Activated gamma-delta T cell (primary cell): ENCODE data around the gene RAB3GAP2.
"Not testable (repeated sequence)": the region's sequence is repeated elsewhere in the genome, so short reads cannot be mapped to it uniquely, and the experiment has no call there.

Source experiments
- DNase-seq: peaks from one replicate; lab custom pipeline; 2025; lab: John Stamatoyannopoulos, UW

RAB3GAP2 gene

DNA sequence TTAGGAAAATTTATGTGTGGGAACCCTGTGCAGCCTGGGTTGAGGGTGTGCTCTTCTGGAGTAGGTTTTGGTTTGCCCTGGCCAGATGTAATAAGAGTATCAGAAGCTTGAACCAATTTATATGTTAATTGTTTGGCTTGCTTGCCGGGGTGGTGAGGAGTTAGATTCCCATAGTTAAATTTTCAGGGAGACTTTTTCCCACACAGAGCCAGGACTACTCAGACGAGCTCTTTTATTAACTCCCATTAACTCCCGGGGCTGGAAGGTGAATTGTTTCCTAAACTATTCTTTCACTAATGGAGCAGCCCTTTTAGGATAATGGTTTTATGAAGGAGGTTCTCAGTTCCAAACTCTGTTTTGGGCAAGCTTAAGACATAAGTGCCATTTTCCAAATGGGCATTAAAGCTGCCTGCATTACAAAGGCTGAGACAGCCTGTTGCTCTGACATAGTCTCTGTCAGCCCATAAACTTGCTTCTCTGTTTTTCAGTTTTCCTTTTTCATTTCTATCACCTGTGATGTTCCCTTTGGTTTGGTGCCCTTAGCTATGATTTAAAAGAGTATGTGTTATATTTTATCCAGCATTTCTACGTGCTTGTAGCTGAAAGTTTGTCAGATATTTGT lies 18.0 kb upstream of the RAB3GAP2 start:
- no peak for DNase-seq

DNA sequence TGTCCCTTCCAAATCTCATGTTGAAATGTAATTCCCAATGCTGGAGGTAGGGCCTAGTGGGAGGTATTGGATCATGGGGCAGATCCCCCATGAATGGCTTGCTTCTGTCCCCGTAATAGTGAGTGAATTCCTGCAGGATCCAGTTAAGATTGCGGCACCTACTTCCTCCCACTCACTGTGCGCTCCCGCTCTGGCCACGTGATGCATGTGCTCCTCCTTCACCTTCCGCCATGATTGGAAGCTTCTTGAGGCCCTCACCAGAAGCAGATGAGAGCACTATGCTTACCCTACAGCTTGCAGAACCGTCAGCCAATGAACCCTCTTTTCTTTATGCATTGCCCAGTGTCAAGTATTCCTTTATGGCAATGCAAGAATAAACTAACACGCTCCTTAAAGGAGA lies 14.9 kb upstream of the RAB3GAP2 start:
- DNase-seq = no peak

- no peak for DNase-seq
Measured at GRCh38 chr1:220283625-220284024, 11.4 kb upstream of the RAB3GAP2 start.

DNA sequence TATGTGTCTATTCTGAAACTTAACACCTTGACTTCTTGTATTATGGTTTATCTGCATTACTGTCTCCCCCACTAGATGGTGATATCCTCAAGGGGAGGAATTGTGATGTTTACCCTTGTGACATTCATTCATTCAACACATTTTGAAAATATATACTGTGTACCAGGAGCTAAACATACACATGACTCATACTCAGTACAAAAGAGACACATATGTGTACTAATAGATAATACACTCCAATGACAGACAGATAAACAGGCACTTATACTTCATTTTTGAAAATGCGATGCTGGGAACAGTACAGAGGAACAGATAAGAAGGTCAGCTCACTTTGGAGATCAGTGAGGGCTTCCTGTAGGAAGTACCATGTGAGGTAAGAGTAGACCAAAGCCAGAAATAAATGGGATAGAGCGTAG lies 8.9 kb upstream of the RAB3GAP2 start:
- DNase-seq = no peak

DNA sequence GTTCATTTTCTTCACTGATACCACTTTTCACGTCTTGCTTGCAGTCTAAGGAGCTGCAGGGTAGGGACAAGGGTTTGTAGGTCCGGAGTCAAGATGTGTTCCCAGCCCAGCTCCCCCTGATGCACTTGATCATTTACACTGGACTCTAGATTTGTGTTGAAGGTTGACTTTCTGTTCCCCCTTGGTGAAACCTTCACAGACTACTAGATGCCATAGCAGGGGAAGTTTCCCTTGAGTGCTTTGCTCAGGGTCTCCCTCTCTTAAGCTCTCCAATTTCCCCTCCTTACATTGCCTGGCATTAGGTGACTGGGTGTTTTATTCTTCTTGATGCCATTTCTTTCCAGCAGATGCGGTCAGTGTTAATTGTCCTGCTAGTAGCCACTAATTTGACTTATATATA lies 8.0 kb upstream of the RAB3GAP2 start:
- DNase-seq = no peak

DNA sequence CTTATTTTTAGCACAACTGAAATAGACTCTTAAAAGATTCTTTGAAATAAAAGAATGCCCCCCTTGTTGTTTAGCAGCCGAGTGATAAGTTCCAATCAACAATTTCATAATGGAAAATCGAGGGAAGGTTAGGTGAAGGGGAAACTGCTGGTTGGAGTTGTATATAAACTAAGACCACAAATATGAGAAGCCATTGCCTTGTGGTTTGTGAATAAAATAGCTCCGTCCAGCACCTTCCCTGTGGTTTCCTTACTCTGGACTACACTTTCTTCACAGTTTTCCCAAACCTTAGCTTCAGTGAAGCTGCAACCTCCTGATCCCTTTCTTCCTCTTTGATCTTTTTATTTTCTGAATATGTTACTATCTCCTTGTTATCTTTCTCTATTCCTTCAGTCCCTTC lies 6.7 kb upstream of the RAB3GAP2 start:
- no peak for DNase-seq

DNA sequence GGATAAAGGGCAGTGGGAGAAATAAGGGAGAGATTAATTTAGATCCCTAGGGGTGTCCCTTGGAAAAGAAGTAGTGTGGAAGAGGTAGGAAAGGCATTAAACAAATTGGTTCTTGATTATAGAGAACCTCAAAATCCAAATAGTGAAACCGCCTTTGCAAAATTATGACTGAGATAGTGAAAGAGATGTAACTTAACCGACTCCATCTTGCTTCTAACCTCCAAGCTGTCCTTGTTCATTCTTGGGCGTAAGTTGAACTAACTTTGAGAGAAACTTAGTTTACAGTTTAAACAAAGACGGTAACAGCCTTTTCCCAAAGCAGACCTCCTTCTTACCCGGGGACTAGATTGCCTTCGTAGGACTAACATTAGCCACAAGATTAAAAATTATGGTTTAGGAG lies 3.2 kb upstream of the RAB3GAP2 start:
- no peak for DNase-seq

- DNase-seq = no peak
Measured at GRCh38 chr1:220274251-220274855, 2.1 kb upstream of the RAB3GAP2 start.

DNA sequence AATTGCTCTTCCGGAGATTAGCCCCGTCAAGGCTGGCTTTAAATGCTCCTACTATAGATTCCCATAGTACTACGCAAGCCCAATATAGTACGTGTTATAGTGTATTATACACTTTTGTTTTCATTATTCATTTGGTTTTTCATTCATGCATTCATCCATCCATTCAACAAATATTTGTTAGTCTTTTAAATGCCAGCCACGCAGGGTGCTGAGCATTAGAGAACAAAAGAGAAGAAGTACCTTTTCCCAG lies 513 bp upstream of the RAB3GAP2 start:
- no peak for DNase-seq

DNA sequence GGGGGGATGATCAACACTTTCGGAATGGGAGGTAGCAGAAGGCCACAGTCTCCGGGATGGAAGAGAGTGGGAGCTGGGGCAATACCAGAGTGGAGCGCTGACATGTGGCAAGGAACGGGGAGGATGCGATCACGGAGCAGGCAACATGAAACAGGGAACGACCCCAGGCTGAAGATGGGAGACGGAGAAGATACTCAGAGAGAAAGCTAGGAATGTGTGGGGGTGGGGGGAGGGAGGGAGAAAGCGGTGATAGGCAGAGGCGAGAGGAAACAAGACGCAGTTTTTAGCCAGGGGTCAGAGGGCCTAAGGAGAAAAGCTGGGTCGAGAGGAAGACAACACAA lies 577 bp downstream of the RAB3GAP2 start:
- DNase-seq = no peak

- DNase-seq = no peak
Measured at GRCh38 chr1:220269036-220269435, 3.2 kb downstream of the RAB3GAP2 start.

- DNase-seq = no peak
Measured at GRCh38 chr1:220267630-220268029, 4.6 kb downstream of the RAB3GAP2 start.

DNA sequence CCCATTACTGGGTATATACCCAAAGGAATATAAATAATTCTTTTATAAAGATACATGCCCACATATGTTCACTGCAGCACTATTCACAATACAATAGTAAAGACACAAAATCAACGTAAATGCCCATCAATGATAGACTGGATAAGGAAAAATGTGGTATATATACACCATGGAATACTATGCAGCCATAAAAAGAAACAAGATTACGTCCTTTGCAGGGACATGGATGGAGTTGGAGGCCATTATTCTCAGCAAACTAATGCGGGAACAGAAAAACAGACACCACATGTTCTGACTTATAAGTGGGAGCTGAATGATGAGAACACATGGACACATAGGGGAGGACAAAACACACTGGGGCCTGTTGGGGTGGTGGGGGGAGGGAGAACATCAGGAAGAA lies 12.0 kb downstream of the RAB3GAP2 start:
- DNase-seq = not testable (repeated sequence)

DNA sequence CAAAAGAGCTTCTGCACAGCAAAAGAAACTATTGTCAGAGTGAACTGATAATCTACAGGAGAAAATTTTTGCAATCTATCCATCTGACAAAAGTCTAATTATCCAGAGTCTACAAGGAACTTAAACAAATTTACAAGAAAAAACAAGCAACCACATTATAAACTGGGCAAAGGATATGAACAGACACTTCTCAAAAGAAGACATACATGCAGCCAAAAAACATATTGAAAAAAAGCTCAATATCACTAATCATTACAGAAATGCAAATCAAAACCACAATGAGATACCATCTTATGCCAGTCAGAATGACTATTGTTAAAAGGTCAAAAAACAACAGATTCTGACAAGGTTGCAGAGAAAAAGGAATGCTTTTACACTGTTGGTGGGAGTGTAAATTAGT lies 12.5 kb downstream of the RAB3GAP2 start:
- DNase-seq = not testable (repeated sequence)

- not testable (repeated sequence) for DNase-seq
Measured at GRCh38 chr1:220256194-220256593, 16.1 kb downstream of the RAB3GAP2 start.

DNA sequence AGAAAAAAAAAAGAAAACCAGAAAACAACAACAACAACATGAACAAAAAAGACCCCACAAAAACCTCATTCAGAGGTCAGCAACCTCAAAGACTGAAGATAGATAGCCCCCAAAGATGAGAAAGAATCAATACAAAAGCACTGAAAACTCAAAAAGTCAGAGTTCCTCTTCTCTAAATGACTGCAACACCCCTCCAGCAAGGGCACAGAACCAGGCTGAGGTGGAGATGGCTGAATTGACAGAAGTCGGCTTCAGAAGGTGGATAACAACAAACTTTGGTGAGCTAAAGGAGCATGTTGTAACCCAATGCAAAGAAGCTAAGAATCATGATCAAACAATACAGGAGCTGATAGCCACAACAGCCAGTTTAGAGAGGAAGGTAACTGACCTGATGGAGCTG lies 17.0 kb downstream of the RAB3GAP2 start:
- no peak for DNase-seq

DNA sequence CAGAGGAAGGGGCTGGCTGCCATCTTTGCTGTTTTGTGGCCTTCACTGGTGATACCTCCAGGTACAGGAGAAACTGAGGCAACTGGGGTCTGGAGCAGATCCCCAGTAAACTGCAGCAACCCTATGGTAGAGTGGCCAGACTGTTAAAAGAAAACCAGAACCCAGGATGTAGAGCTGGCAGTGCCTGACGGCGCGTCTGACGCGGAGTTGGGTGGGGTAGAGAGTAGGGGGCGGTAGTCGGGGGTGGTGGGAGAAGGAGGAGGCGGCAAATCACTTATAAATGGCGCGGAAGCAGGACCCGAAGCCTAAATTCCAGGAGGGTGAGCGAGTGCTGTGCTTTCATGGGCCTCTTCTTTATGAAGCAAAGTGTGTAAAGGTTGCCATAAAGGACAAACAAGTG lies 19.0 kb downstream of the RAB3GAP2 start:
- not testable (repeated sequence) for DNase-seq

DNA sequence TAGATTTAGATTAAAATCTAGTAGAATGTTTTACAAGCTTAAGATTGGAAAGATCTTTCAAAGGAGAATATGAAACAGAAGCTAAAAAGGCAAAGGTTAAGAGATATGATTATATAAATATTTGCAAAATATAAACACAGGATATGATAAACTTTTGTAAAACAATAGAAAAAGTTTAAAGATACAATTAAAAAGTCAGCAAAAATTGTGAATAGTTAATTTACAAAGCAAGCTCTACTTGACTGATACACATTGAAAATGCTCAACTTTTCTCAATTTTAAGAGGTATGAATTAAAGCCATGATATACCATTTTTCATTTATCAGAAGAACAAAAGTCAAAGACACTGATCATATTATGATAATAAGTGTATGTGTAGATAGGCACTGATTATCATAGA lies 21.0 kb downstream of the RAB3GAP2 start:
- no peak for DNase-seq

GRCh38 chr1:220250681-220251080 lies 21.6 kb downstream of the RAB3GAP2 start:
- no peak for DNase-seq

- DNase-seq = no peak
Measured at GRCh38 chr1:220249522-220249921, 22.7 kb downstream of the RAB3GAP2 start.

DNA sequence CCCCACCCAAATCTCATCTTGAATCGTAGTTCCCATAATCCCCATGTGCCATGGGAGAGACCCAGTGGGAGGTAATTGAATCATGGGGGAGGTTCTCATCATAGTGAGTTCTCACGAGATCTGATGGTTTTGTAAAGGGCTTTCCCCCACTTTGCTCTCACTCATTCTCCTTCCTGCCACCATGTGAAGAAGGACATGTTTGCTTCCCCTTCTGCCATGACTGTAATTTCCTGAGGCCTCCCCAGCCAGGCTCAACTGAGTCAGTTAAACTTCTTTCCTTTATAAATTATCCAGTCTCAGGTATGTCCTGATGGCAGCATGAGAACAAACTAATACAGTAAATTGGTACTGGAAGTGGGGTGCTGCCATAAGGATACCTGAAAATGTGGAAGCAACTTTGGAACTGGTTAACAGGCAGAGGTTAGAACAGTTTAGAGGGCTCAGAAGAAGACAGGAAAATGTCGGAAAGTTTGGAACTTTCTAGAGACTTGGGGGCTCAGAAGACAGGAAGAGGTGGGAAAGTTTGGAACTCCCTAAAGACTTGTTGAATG lies 23.5 kb downstream of the RAB3GAP2 start:
- DNase-seq = not testable (repeated sequence)

GRCh38 chr1:220245900-220246299 lies 26.4 kb downstream of the RAB3GAP2 start:
- DNase-seq = not testable (repeated sequence)

- no peak for DNase-seq
Measured at GRCh38 chr1:220243947-220244346, 28.3 kb downstream of the RAB3GAP2 start.

DNA sequence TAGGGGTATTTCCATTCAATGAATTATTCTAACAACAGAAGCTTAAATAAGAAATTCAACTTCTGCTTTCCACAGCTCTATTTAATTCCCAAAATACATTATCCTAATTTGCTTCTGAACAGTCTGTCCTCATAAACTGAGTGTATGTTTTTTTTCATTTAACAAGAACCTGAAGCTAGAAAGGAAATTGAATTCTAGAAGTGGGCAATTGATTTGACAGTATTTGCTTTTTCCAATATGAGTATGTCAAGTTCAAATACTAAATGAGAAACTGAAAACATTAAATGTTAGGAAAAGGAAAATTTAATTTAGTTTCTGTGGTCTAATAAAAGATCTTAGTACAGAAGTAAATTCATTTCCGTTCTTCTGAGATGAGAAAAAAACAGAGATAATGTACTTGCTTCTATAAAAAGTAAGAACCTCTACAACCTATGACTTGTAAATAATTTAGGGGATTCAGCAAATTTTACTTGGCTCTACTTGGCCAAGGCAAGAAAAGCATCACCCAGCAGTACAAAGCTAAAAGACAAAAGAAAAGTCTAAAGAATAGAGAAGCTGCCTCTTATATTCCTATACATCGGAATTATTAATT lies 31.1 kb downstream of the RAB3GAP2 start:
- no peak for DNase-seq
